SK-N-SH treated with all-trans-retinoic acid at 6 μM for 48 hours (cell line): ENCODE data around the gene CPSF4L.

Experiments used
- ARNTL ChIP-seq: fragments of 450-650 bp; formaldehyde crosslinking; IDR thresholded peaks from 2 replicates; pipeline ENCODE4 v1.5.0; 2020; ENCODE audit warnings: low read depth, mild to moderate bottlenecking, moderate library complexity, borderline replicate concordance
- BACH2 ChIP-seq: fragments of 250-450 bp; sonication (Bioruptor Pico); IDR thresholded peaks from 2 replicates; pipeline ENCODE4 v1.9.0; 2021; ENCODE audit warnings: mild to moderate bottlenecking, borderline replicate concordance
- ESRRG ChIP-seq: fragments of 250-450 bp; sonication (Bioruptor Pico); IDR thresholded peaks from 2 replicates; pipeline ENCODE4 v1.6.1; 2021; ENCODE audit warnings: mild to moderate bottlenecking
- OSR1 ChIP-seq: fragments of 250-450 bp; sonication (Bioruptor Pico); IDR thresholded peaks from 2 replicates; pipeline ENCODE4 v1.8.0; 2022; ENCODE audit warnings: moderate library complexity, mild to moderate bottlenecking, inconsistent platforms
- SNAI2 ChIP-seq: fragments of 250-450 bp; sonication (Bioruptor Pico); IDR thresholded peaks from 2 replicates; pipeline ENCODE4 v1.5.0; 2020; ENCODE audit warnings: mild to moderate bottlenecking, moderate library complexity
- TCF4 ChIP-seq: fragments of 250-450 bp; sonication (Bioruptor Pico); IDR thresholded peaks from 2 replicates; pipeline ENCODE4 v1.8.0; 2021; ENCODE audit warnings: mild to moderate bottlenecking, moderate library complexity, borderline replicate concordance
- ZNF565 ChIP-seq: fragments of 450-650 bp; formaldehyde crosslinking; conservative IDR thresholded peaks from 2 replicates; pipeline ENCODE4 v1.5.0; 2020; ENCODE audit warnings: low read depth, mild to moderate bottlenecking, moderate library complexity
- TF ChIP-seq, protein P1 (sequence below): fragments of 250-450 bp; sonication (Bioruptor Pico); IDR thresholded peaks from 2 replicates; pipeline ENCODE4 v1.8.0; 2021; ENCODE audit warnings: low read depth, mild to moderate bottlenecking, moderate library complexity, borderline replicate concordance

DNA sequence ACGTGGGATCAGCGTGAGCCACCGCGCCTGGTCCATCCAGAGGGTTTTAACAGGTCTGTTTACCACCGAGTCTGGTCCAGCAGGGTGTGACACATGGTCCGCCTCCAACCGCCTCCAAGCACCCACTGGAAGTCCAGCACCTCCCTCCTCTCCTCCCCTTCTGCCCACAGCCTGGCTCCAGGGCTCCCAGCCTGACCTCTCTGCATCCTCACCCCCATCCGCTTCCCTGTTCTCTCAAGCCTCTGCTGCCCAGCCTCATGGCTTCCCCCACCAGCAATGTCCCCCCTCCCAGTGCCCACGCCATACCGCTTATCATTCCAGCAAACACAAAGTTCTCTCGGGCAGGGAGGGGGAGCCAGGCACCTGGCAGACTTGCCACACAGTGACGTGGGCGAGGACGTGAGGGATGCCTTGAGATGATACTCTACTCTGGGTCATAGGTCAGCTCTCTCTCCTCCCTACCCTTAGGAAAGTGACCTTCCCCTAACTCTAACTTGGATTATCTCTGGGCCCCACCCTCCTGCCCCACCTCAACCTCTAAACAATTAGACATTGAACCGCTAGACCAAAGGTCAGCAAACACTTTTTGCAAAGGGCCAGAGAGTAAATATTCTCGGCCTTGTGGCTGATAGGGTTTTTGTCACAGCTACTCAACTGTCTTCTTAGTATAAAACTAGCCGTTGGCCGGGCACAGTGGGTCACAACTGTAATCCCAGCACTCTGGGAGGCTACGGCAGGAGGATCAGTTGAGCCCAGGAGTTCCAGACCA lies 27.0 kb upstream of the CPSF4L start:
- TF ChIP-seq BACH2 (CRISPR knock-in tag) (no peak), TCF4 (CRISPR knock-in tag) (no peak), OSR1 (CRISPR knock-in tag) (no peak), SNAI2 (CRISPR knock-in tag) (no peak), ESRRG (CRISPR knock-in tag) (no peak), ZNF565 (no peak), ARNTL (no peak)
- TF ChIP-seq, protein P1, sequence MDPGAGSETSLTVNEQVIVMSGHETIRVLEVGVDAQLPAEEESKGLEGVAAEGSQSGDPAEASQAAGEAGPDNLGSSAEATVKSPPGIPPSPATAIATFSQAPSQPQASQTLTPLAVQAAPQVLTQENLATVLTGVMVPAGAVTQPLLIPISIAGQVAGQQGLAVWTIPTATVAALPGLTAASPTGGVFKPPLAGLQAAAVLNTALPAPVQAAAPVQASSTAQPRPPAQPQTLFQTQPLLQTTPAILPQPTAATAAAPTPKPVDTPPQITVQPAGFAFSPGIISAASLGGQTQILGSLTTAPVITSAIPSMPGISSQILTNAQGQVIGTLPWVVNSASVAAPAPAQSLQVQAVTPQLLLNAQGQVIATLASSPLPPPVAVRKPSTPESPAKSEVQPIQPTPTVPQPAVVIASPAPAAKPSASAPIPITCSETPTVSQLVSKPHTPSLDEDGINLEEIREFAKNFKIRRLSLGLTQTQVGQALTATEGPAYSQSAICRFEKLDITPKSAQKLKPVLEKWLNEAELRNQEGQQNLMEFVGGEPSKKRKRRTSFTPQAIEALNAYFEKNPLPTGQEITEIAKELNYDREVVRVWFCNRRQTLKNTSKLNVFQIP (CRISPR knock-in tag) = no peak
